Dermis microvascular lymphatic vessel endothelial cell (primary cell): ENCODE results near the gene CREB3L4. TPM values are rescaled to one million over a fixed set of nuclear protein-coding genes. Genes with fewer than 3 reads are reported as not detected.

Experiments
- DNase-seq, 2 donors: peaks; one replicate each; pipeline versions ENCODE4 v3.0.0 to v3.0.0-alpha.2; 2010; ENCODE audit warnings: low read depth in 2 of 2
- total RNA-seq: library from RNA; depleted of rRNA; stranded (reverse); fragments of >200 nt; gene quantifications from 2 replicates; pipeline ENCODE4 v1.2.1, GENCODE V29; 2014

CREB3L4 gene
- 6.8 and 8.7 TPM in 2 replicates for total RNA-seq

DNA sequence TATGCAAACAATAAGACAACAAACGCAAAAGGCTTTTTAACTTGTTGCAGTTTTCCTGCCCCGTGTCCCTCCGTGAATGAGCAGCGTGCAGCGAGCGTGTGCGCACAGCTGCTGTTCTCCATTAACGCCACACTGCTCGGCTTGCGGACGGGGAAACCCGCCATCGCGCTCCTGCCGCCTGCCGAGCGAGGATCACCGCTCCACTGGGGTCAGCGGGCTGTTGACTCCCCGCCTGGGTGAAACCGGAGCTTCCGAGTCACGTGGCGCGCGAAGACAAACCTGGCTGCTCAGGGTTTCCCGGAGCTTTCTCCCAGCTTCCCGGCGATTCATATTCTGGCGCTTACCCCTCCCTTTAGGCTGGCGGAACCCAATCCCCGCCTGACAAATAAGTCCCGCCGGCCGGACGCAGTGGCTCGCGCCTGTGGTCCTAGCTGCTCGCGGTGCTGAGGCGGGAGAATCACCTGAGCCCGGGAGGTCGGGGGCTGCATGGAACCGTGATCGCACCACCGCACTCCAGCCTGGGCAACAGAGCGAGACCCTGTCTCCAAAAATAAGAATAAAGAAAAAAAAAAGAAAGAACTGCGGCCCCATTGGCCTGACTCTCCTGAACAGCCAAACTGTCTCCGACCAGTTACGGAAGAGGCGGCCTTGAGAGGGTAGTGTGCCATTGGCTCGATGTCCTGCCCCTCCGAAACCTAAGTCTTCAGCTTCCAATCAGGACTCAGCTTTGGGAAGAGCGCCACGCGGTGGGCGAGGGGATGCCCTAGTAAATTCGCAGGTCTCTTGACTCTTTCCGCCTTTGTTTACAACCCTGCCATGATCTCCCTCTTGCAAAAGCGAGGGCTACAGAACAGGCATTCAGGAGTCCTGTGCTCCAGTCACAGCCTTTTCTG, at the start of gene CREB3L4:
TSS of gene CREB3L4 (plus strand) at position 796 of the 893 bp plus-strand sequence. CDS start 624 bp downstream, outside the sequence.
- DNase-seq, result peak; percentile 95 to 99

- peak in 1 of 2 donors; percentile 41 for DNase-seq
Observed at GRCh38 chr1:153919876-153920852, 47.5 kb upstream of the CREB3L4 start.

GRCh38 chr1:153921080-153921802, 46.5 kb upstream of the CREB3L4 start:
- DNase-seq, result no peak

DNA sequence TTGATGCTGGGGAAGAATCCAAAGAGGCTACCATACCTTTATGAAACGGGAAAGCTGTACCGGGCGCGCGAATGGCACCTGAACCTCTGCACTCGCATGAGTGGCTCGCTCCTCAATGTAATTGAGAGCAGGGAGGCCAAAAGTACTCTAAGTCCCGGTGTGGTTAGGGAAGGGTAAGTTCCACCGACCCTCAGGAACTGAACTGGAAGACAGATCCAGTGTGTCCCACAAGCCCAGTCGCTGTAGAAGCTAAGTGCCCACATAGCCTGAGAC, 46.0 kb upstream of the CREB3L4 start:
- peak in 1 of 2 donors; percentile 14 for DNase-seq

- no peak for DNase-seq
Observed at GRCh38 chr1:153922076-153922971, 45.4 kb upstream of the CREB3L4 start.

DNA sequence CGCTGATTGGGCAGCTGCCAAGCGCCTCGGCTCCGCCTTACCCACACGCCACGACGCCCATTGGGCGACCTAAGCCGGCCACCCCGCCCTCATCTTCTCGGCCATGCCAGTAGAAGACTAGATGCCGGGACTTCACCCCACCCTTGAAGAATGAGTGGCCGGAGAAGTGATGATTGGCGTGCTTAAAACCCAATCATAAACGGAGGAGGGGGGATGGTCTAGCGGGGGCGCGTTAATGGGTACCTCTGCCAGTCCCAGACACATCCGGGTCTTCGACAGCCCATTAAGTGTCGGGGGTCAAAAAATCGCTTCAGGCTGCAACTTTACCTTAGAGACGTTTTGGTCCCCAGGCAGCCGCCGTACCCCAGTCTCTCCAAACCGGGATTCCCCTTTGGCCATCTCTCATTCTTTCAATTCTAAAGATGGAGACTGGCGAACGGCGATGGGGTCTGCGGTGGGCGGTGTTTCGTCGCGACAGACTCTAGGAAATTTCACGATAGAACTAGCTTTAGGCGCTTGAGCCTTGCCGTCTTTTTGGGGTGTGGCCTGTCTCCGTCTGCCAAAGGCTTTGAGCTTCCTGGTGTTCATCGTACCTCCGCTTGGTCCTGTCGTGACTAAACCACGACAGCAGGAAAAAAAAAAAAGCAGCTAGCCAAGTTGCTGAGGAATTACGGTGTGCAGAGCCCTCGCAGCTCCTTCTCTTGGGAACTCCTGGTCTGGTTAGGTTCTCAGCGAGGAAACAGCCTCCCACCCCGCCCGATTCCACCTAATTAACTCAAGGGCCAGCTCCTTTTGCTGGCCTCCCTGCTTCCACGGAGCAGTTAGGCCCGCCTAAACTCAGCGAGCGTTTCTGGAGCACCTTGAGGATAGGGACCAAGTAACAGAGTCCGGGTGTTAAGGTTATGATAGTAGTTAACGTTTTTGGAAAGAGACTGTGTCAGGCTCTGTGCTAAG, 44.5 kb upstream of the CREB3L4 start, which contains the start of gene GATAD2B:
TSS of gene GATAD2B (minus strand) at position 1 of the 954 bp plus-strand sequence. CDS start 94,625 bp downstream, outside the sequence.
- DNase-seq, result peak; percentile 100

GRCh38 chr1:153926405-153926804, 41.3 kb upstream of the CREB3L4 start:
- DNase-seq, result no peak

DNA sequence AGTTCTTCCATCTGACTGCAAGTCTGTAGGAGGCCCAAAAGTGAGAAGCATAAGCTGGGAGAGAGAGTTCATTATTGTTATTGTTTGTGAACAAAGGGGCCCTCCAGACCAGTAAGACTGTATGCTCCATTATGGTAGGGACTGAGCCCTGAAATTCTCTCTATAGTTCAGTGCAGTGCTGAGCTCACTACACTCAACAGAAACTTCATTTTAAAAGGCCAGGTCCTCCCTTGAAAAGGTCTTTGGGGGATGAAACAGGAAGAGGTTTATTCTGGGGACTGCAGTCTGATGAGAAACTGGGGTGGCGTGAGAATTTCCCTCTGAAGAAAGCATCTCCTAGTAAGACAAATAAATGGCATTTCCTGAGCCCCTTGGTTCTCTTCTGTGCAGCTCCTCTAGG, 39.5 kb upstream of the CREB3L4 start:
- DNase-seq, result no peak

GRCh38 chr1:153928791-153929341, 38.8 kb upstream of the CREB3L4 start:
- DNase-seq, result peak in 1 of 2 donors; percentile 74

- no peak for DNase-seq
Observed at GRCh38 chr1:153929426-153929825, 38.3 kb upstream of the CREB3L4 start.

- DNase-seq, result no peak
Observed at GRCh38 chr1:153929981-153930948, 37.4 kb upstream of the CREB3L4 start.

DNA sequence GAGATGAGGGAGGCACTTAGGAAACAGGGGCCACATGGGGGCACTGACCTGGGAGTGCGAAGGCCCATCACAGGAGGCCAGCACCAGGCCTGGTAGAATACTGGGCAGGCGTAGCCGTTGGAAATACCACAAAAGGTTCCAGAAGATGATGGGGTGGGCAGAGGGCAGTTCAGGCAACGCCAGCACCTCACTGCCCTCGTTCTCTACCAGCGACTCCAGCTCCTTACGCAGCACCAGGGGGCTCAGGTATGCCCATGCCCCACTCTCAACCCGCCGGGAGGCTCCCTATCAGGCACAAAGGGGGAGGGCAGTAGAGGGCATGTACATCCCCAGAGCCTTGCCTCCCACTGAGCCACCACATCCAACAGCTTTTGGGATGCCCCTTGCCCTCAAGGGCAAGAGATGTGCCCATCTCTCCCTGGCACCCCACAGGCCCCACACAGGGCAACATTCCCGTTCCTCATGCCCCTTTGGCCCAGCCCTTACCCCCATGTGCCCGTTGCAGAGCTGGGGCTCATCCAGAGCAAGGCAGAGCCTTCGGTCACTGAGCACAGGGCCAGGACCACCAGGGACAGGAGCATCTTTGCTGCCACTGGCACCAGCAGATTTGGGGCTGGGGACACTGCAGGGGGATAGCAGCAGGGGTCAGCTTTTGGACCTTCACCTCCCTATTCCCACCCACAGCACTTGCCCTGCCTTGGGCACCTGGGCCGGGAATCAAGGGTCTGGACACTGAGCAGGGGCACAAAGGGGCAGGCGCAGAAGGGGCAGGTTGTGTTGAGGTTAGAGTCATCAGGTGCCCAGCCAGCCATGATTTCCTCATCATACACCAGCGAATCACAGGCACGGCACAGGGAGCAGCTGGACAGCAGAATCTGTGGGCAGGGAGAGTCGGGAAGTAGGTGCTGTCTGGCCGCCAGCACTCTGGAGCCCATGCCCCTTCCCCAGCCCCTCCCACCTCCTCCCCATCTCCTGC, 35.3 kb upstream of the CREB3L4 start:
- DNase-seq, result no peak

GRCh38 chr1:153933430-153933829, 34.3 kb upstream of the CREB3L4 start:
- no peak for DNase-seq

- no peak for DNase-seq
Observed at GRCh38 chr1:153933955-153934354, 33.7 kb upstream of the CREB3L4 start.

DNA sequence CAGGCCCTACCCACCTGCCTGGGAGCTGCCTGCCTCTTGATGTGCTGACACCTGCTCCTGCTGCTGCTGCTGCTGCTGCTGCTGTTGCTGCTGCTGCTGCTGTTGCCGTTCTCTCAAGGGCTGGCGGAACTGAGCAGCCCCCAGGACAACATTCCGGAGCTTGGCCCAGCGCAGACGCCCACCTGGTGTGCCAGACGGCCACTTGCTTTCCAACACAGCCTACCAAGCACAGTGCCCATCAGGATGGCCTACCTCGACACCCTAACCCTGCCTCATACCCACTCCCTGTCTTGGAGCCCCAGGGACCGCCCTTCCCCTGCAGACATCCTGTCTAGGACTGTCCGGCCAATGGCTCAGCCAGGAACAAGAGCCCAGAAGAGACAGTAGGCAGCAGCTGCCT, 33.0 kb upstream of the CREB3L4 start:
- DNase-seq, result no peak

GRCh38 chr1:153936011-153936802, 31.5 kb upstream of the CREB3L4 start:
- no peak for DNase-seq
